ENCODE measurements around the gene NDST3.

NDST3 gene

DNA sequence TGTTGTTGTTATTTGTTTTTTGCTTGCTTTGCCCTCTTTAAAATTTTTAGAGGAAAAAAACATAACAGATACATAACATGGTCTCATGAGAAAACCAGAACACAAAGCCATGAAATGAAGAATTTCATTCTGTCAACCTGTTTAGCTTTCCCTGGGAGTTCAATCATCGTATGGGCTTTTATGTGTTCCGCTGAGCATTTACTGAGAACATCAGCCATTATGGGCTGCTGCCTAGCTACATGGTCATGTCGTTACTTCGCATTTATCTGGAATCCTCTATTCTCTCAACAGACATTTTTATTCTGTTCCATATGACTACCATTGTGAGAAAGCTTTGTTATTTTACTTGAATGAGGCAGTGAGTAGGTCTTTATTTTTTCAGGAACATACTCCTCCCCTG, 51.4 kb downstream of the NDST3 start:
- no peak for DNase-seq (ENCODE audit: low spot score)
- in situ Hi-C loops (cut with MboI; ENCODE audit: low pct_unique_long_range_greater_than_20kb, low sequenced_read_pairs, unreplicated experiment): no loop called here
- TF ChIP-seq, protein P1, sequence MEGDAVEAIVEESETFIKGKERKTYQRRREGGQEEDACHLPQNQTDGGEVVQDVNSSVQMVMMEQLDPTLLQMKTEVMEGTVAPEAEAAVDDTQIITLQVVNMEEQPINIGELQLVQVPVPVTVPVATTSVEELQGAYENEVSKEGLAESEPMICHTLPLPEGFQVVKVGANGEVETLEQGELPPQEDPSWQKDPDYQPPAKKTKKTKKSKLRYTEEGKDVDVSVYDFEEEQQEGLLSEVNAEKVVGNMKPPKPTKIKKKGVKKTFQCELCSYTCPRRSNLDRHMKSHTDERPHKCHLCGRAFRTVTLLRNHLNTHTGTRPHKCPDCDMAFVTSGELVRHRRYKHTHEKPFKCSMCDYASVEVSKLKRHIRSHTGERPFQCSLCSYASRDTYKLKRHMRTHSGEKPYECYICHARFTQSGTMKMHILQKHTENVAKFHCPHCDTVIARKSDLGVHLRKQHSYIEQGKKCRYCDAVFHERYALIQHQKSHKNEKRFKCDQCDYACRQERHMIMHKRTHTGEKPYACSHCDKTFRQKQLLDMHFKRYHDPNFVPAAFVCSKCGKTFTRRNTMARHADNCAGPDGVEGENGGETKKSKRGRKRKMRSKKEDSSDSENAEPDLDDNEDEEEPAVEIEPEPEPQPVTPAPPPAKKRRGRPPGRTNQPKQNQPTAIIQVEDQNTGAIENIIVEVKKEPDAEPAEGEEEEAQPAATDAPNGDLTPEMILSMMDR (IDR thresholded peaks at IDR 0.05; ENCODE audit: extremely low read depth, insufficient read depth, missing control alignments): no peak

DNA sequence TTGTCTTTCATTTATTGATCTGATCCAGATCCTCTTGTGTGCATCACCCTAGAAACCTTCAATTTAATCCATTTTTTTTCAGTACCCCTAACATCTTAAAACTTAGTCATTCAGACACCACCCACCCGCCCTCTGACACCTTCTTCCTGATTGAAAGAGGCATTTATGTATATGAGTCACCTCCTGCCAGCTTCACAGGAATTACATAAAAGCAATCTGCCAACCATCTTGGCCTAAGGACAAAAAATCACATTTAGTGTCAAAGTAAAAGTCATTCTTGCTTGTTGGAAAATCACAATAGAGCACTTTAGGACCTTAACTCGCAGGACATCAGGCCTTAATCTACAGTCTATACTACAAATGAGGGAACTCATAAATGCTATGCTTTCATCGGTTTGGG, 52.1 kb downstream of the NDST3 start:
- in situ Hi-C loops (cut with MboI; ENCODE audit: low pct_unique_long_range_greater_than_20kb, low sequenced_read_pairs, unreplicated experiment): no loop called here
- DNase-seq (ENCODE audit: low spot score): no peak

DNA sequence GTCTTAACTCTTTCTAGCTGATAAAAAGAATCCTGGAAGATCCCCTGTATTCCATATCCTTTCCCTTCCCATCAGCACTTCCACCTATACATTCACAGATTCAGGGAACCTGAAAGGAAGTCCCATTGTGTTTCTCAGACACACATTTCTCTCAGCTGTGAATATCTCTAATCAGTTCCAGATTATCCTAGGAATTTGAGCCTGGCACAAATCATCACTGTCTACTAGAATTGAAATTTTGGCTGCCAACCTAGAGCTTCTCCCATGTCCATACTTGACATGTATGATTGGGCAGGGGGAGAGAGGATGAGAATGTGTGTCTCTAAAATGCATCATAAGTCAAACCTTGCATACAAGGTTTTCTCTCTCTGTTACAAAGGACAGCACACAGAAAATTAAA, 53.1 kb downstream of the NDST3 start:
- in situ Hi-C loops (cut with MboI; ENCODE audit: low pct_unique_long_range_greater_than_20kb, low sequenced_read_pairs, unreplicated experiment): no loop called here
- DNase-seq (ENCODE audit: low spot score): no peak

More for the DNA sequence above, 52.1 kb downstream of the NDST3 start:
- TF ChIP-seq, protein P1 (IDR thresholded peaks at IDR 0.05; ENCODE audit: extremely low read depth, insufficient read depth, missing control alignments): no peak

DNA sequence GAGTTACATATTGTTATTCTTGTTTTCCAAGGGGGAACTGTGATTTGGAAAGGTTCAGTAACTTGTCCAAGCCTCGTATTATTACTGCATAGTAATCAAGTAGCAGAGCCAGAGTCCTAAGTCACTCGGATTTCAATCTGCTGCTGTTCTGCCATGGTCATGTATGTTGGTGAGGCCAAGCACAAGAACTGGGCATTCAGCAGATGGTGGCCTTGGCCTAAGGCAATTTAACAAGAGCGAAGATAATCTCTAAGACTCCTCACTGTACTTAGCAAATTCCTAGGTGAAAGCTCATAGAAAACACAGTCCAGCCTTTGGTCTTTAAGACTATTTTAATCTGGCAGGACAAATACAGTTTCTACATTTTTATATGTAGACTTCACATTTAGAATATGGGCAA, 64.8 kb downstream of the NDST3 start:
- no peak for DNase-seq (ENCODE audit: low spot score)
- TF ChIP-seq, protein P1 (IDR thresholded peaks at IDR 0.05; ENCODE audit: extremely low read depth, insufficient read depth, missing control alignments): no peak
- in situ Hi-C loops (cut with MboI; ENCODE audit: low pct_unique_long_range_greater_than_20kb, low sequenced_read_pairs, unreplicated experiment): no loop called here

More for the DNA sequence above, 53.1 kb downstream of the NDST3 start:
- TF ChIP-seq, protein P1 (IDR thresholded peaks at IDR 0.05; ENCODE audit: extremely low read depth, insufficient read depth, missing control alignments): no peak

DNA sequence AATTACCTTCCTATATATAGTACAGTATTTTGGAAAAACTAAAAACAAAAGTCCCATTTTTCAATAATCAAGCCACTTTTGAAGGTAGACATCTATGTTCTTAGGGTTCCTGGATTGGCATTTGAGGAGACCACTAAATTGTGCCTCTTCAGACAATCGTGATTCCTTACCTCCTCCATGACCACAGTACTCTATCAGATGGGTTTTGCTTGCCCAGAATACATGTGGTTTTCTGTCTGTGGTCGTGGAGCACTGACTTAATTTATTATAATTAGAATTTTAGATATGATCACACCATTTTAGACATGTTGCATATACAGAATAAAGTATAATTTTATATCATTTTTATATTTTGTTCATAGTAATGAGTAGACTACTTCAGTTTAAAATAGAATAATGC, 67.9 kb downstream of the NDST3 start:
- TF ChIP-seq, protein P1 (IDR thresholded peaks at IDR 0.05; ENCODE audit: extremely low read depth, insufficient read depth, missing control alignments): no peak
- in situ Hi-C loops (cut with MboI; ENCODE audit: low pct_unique_long_range_greater_than_20kb, low sequenced_read_pairs, unreplicated experiment): no loop called here
- no peak for DNase-seq (ENCODE audit: low spot score)

DNA sequence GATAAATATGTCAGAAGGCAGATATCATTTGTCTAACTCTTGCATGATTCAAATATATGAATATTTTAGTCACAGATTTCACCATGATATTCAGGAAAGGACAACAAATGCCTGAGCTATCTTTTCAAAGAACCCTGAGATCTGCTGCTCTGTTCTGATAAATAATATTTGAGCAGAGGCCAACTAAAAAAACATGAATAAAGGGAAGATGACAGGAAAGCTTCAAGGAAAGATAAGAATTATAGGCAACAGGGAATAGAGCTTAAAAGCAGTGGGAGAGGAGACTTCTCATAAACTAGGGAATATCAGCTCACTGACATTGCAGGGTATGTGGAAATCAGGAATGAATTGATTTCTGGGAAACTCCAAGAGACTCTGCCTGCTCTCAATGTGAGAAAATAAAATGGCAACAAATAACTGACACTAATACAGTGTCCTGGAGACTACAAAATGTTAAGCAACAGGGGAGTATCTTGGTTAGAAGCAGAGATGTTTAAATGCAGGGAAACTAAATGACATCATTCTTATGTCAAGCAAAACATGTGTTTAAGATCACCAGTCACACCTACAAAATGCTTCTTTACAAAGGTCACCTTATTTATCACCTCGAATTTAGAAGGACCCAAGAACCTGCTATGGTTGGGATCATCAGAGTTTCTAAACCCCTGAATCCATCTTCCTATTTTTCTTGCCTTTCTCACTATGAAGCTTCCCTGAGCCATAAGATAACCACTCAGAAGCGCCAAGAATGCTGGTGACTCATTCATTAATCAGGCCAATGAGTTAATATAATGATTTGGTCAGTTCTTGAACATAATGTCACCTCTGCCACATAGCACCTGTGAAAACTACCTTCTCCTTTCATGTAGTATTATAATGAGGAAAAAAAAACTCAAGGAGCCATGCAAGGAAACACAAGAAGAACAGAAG, 78.1 kb downstream of the NDST3 start:
- no peak for DNase-seq (ENCODE audit: low spot score)
- in situ Hi-C loops (cut with MboI; ENCODE audit: low pct_unique_long_range_greater_than_20kb, low sequenced_read_pairs, unreplicated experiment): no loop called here
- TF ChIP-seq, protein P1 (IDR thresholded peaks at IDR 0.05; ENCODE audit: extremely low read depth, insufficient read depth, missing control alignments): no peak
